Right lobe of liver (tissue), 4 donors: Measurements from ENCODE around the gene NRN1L.

Experiments used
- POLR2A ChIP-seq: fragments of 450-650 bp; IDR thresholded peaks from one replicate; pipeline ENCODE4 v1.6.1; 2017; ENCODE audit warnings: antibody characterized with exemption, mild to moderate bottlenecking
- TF ChIP-seq, protein P1 (sequence below), 4 donors: fragments of 200-600 bp in 3 of 4; fragments of 450-650 bp in 1 of 4; IDR thresholded peaks; one replicate each; pipeline versions ENCODE4 v1.5.1 to v1.8.0; 2016 to 2022; ENCODE audit warnings: antibody characterized with exemption in 4 of 4, mild to moderate bottlenecking in 2 of 4
- donor health status: DM: no; HTN: no; CAD: no.
- donor health status: DM: no; HTN: no; CAD: no.
- donor health status: DM: no; HTN: yes; CAD: no.

DNA sequence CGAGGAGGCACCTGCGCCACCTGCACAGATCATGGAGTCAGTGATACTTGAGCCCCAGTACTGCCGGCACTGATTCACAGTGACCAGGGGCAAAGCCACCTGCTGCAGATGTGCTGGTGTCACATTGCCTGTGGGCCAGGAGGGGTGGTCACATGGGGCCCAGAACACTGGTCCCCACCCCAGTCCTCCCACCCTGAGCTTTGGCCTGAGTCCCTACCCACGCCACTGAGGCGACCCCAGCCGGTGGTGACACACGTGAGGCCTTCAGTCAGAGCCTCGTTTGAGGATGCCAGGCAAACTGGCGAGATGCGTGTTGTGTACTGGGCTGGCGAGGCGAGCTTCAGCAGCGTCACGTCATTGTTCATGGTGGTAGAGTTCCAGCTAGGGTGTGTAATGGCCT is 45.5 kb downstream of the NRN1L start:
- TF ChIP-seq, protein P1, sequence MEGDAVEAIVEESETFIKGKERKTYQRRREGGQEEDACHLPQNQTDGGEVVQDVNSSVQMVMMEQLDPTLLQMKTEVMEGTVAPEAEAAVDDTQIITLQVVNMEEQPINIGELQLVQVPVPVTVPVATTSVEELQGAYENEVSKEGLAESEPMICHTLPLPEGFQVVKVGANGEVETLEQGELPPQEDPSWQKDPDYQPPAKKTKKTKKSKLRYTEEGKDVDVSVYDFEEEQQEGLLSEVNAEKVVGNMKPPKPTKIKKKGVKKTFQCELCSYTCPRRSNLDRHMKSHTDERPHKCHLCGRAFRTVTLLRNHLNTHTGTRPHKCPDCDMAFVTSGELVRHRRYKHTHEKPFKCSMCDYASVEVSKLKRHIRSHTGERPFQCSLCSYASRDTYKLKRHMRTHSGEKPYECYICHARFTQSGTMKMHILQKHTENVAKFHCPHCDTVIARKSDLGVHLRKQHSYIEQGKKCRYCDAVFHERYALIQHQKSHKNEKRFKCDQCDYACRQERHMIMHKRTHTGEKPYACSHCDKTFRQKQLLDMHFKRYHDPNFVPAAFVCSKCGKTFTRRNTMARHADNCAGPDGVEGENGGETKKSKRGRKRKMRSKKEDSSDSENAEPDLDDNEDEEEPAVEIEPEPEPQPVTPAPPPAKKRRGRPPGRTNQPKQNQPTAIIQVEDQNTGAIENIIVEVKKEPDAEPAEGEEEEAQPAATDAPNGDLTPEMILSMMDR (IDR thresholded peaks at IDR 0.05) = no peak
- no peak for TF ChIP-seq POLR2A
